H7 (cell line): Measurements from ENCODE around the gene C2CD5. TPM values are rescaled to one million over a fixed set of nuclear protein-coding genes. Genes with fewer than 3 reads are reported as not detected.
"Not testable (repeated sequence)": the region's sequence is repeated elsewhere in the genome, so short reads cannot be mapped to it uniquely, and the experiment has no call there.

Experiments
- DNase-seq: peaks from one replicate; pipeline ENCODE4 v3.0.0; 2012
- H3K27me3 ChIP-seq: 2 replicates; pipeline ENCODE4 v1.6.0; 2011; ENCODE audit warnings: mild to moderate bottlenecking, low read length; ENCODE audit not compliant: control insufficient read depth, insufficient read depth
- H3K36me3 ChIP-seq: replicated peaks from 2 replicates; pipeline ENCODE4 v1.5.1; 2011; ENCODE audit warnings: low read length; ENCODE audit not compliant: control insufficient read depth, insufficient read depth
- H3K4me3 ChIP-seq: 2 replicates; pipeline ENCODE4 v1.5.1; 2011; ENCODE audit warnings: low read depth, mild to moderate bottlenecking, control low read depth, low read length, moderate library complexity; ENCODE audit not compliant: insufficient read depth
- total RNA-seq: library from RNA; depleted of rRNA; stranded (reverse); fragments of >200 nt; shearing (Covaris generic); gene quantifications from 2 replicates; pipeline ENCODE4 v1.2.3, GENCODE V29; 2014

The C2CD5 gene
- total RNA-seq, 1 experiment from 2014 or later: 16.2 TPM

GRCh38 chr12:22477166-22477893 lies 67.0 kb downstream of the C2CD5 start:
- DNase-seq: no peak
- no peaks in the 10 kb centered on the region for H3K27me3 ChIP-seq
- H3K4me3 ChIP-seq: no peak overlapping the region
- peaks cover 3% of the 10 kb centered on the region; the same call in 1 of the 2 replicates for H3K36me3 ChIP-seq

DNA sequence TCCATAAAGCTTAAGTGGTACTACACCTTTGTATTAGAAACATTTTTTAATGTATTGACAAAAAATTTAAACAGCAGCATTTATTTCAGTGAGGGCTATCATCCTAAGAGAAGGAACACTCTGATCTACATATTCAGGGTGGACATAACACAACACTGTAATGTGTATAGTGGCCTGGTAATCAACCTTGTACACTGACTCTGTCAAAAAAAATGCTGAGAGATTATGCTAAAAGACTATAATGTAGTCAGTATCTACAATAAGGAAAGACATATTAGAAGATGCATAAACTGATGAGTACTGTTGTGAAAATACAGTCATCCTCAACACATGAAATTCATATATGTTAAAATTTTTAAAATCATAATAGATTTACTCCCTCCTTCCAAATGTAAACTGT lies 68.2 kb downstream of the C2CD5 start:
- no peak for DNase-seq
- H3K36me3 ChIP-seq: peaks cover 2% of the 10 kb centered on the region; the same call in 1 of the 2 replicates
- H3K4me3 ChIP-seq: no peak overlapping the region
- no peaks in the 10 kb centered on the region for H3K27me3 ChIP-seq

GRCh38 chr12:22474970-22475720 lies 69.2 kb downstream of the C2CD5 start:
- peaks cover 2% of the 10 kb centered on the region; the same call in 1 of the 2 replicates for H3K36me3 ChIP-seq
- no peak for DNase-seq
- H3K27me3 ChIP-seq: no peaks in the 10 kb centered on the region
- no peak overlapping the region for H3K4me3 ChIP-seq

- H3K27me3 ChIP-seq: no peaks in the 10 kb centered on the region
- peaks cover 4% of the 10 kb centered on the region for H3K36me3 ChIP-seq
- DNase-seq: no peak
Observed at GRCh38 chr12:22473212-22473611, 71.1 kb downstream of the C2CD5 start.

DNA sequence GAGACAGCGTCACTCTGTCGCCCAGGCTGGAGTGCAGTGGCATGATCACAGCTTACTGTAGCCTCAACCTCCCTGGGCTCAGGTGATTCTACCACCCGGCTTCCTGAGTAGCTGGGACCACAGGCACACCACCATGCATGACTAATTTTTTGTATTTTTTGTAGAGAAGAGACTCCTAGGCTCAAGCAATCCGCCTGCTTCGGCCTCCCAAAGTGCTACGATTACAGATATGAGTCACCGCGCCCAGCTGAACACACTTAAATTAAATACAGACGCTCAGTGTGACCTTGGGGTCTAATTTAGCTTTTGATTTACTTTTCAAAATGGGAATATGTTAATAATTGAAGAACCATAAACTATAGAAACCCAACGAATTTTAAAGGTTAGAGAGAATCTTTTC lies 77.2 kb downstream of the C2CD5 start:
- Histone ChIP-seq H3K27me3 (no peaks in the 10 kb centered on the region), H3K4me3 (no peak overlapping the region), H3K36me3 (peaks cover 2% of the 10 kb centered on the region)
- DNase-seq: no peak

More at GRCh38 chr12:22473212-22473611, 71.1 kb downstream of the C2CD5 start:
- H3K4me3 ChIP-seq: no peak overlapping the region

GRCh38 chr12:22463306-22463705 lies 81.0 kb downstream of the C2CD5 start:
- Histone ChIP-seq H3K36me3 (no peaks in the 10 kb centered on the region), H3K27me3 (no peaks in the 10 kb centered on the region), H3K4me3 (no peak overlapping the region)
- no peak for DNase-seq

GRCh38 chr12:22461786-22462185 lies 82.6 kb downstream of the C2CD5 start:
- H3K27me3 ChIP-seq: no peaks in the 10 kb centered on the region
- no peak for DNase-seq
- H3K36me3 ChIP-seq: no peaks in the 10 kb centered on the region
- no peak overlapping the region for H3K4me3 ChIP-seq

GRCh38 chr12:22459838-22460490 lies 84.4 kb downstream of the C2CD5 start:
- DNase-seq: peak; percentile 2
- Histone ChIP-seq H3K36me3 (no peaks in the 10 kb centered on the region), H3K27me3 (no peaks in the 10 kb centered on the region), H3K4me3 (no peak overlapping the region)

GRCh38 chr12:22458298-22458937 lies 85.9 kb downstream of the C2CD5 start:
- Histone ChIP-seq H3K27me3 (no peaks in the 10 kb centered on the region), H3K36me3 (no peaks in the 10 kb centered on the region), H3K4me3 (no peak overlapping the region)
- no peak for DNase-seq

- no peaks in the 10 kb centered on the region for H3K36me3 ChIP-seq
- H3K27me3 ChIP-seq: no peaks in the 10 kb centered on the region
- DNase-seq: no peak
- no peak overlapping the region for H3K4me3 ChIP-seq
Observed at GRCh38 chr12:22457085-22457484, 87.3 kb downstream of the C2CD5 start.

DNA sequence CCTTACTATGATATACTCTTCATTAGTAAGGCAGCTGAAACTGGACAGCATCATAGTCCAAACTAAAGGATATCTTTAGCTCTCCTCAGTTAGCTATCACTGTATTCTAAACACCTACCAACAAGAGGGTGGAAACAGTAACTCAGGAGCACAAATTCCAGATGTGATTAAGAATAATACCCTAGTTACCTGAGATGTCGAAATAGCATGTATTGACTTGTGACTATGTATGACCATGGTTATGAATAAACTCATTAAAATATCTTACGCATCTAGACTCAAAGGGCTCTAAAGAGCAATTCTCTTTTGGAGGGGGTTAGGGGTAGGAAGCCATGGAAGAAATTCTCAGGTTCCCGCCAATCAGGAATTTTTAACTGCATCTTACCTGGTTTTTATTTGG lies 90.8 kb downstream of the C2CD5 start:
- DNase-seq: no peak
- no peaks in the 10 kb centered on the region for H3K27me3 ChIP-seq
- no peak overlapping the region for H3K4me3 ChIP-seq
- H3K36me3 ChIP-seq: no peaks in the 10 kb centered on the region

GRCh38 chr12:22447223-22447622 lies 97.1 kb downstream of the C2CD5 start:
- no peak for DNase-seq
- H3K27me3 ChIP-seq: no peaks in the 10 kb centered on the region
- H3K4me3 ChIP-seq: no peak overlapping the region
- H3K36me3 ChIP-seq: no peaks in the 10 kb centered on the region

GRCh38 chr12:22444317-22444665 lies 100.1 kb downstream of the C2CD5 start:
- H3K36me3 ChIP-seq, DNase-seq, H3K27me3 ChIP-seq, H3K4me3 ChIP-seq: not testable (repeated sequence)

DNA sequence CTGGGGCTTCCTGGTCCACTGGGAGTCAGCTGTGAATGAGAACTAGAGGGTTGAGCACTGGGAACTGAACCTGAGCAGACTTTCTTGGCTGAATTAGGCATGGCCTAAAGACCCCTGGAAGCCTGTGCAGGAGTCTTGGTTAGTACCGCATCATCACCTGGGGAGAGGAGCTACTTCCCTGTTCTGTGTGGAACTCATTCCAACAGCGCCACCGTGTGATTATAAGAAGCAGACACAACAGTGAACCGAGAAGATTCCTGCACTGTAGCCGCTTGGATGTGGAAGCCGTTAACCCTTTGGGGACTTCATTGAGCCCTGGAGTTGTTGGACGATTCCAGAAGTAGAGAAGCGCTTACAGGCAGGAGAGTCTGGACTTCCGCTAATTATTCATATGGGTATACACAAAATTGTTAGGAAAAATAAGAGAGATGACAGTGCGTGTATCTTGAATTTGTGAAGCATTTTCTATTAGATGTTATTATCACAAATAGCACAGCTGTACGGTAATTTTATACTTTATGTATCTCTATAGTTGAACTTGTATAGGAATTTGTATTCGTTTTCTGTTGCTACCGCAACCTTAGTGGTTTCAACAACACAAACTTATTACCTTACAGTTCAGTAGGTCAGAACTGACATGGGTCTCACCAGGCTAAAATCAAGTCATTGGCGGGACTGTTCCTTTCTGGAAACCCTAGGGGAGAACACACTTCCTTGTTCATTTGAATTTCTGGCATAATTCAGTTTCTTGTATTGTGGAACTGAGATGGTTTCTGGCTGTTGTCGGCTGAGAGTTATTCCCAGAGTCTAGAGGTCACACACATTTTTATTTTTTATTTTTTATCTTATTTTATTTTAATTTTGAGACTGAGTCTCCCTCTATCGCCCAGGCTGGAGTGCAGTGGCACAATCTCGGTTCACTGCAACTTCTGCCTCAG lies 100.7 kb downstream of the C2CD5 start:
- DNase-seq: peak; percentile 11
- Histone ChIP-seq H3K36me3 (no peaks in the 10 kb centered on the region), H3K27me3 (no peaks in the 10 kb centered on the region), H3K4me3 (no peak overlapping the region)
